HCT116 (cell line): Measurements from ENCODE around the gene MAP3K2. TPM values are rescaled to one million over a fixed set of nuclear protein-coding genes. Genes with fewer than 3 reads are reported as not detected.

ENCODE experiments used
- ATAC-seq: fragments of 200-7000 bp; cut with Tn5 transposase; 2 replicates; pipeline ENCODE4 v1.9.1; 2020; ENCODE audit warnings: mild to moderate bottlenecking, moderate library complexity
- BruUV-seq: library from RNA; stranded (reverse); fragments of 400-500 nt; replicated peaks from 2 replicates; lab custom pipeline; 2021; lab: Mats Ljungman, UMichigan
- CTCF ChIA-PET: fragments of 300-600 bp; sonication (Branson Sonifier 250); formaldehyde crosslinking; loops from one replicate; lab custom pipeline; 2021; ENCODE audit warnings: antibody characterized with exemption; lab: Charles Lee
- POLR2A ChIA-PET: fragments of 300-600, 350-600 bp; sonication (Branson Sonifier 250); formaldehyde crosslinking; loops from one replicate; lab custom pipeline; 2021; ENCODE audit warnings: antibody characterized with exemption; lab: Charles Lee
- RAD21 ChIA-PET, 2 experiments: fragments of 300-600 bp; sonication (Branson Sonifier 250); formaldehyde crosslinking; loops; one replicate each; lab custom pipeline; 2023; ENCODE audit warnings: low total read pairs in 2 of 2; ENCODE audit not compliant: uncharacterized antibody in 2 of 2, unreplicated experiment in 2 of 2, low non-redundant PET in 1 of 2; lab: Charles Lee
- DNase-seq: peaks from one replicate; pipeline ENCODE4 v3.0.0-alpha.2; 2010; ENCODE audit warnings: low read depth, low spot score
- H2AFZ ChIP-seq: fragments of 200-600 bp; shearing (Covaris generic), sonication (generic); 2 replicates; pipeline ENCODE4 v1.6.1; 2017; ENCODE audit warnings: low read depth, mixed run types, mixed read lengths, antibody characterized with exemption, low read length; ENCODE audit not compliant: poor library complexity, severe bottlenecking
- H3K27ac ChIP-seq: 2 replicates; pipeline ENCODE4 v1.5.1; 2012; ENCODE audit warnings: low read depth, low read length
- H3K27me3 ChIP-seq: fragments of 200-600 bp; sonication (generic); 2 replicates; pipeline ENCODE4 v1.6.1; 2016; ENCODE audit warnings: mixed run types, low read length, mixed read lengths; ENCODE audit not compliant: insufficient read depth
- H3K36me3 ChIP-seq, 2 experiments: fragments of 200-500 bp in 1 of 2; fragments of 200-600 bp in 1 of 2; sonication (Bioruptor generic) in 1 of 2; sonication (generic) in 1 of 2; 2 replicates each; pipeline versions ENCODE4 v1.5.1 to v1.6.1; 2014 to 2016; ENCODE audit warnings: low read length in 2 of 2, inconsistent platforms in 1 of 2, mixed read lengths in 1 of 2, mixed run types in 1 of 2; ENCODE audit not compliant: insufficient read depth in 2 of 2, control insufficient read depth in 1 of 2
- H3K4me1 ChIP-seq, 2 experiments: fragments of 200-600 bp in 1 of 2; sonication (generic) in 1 of 2; 2 replicates each; pipeline versions ENCODE4 v1.5.1 to v1.6.1; 2012 to 2017; ENCODE audit warnings: low read length in 2 of 2, inconsistent platforms in 1 of 2, mild to moderate bottlenecking in 1 of 2, mixed read lengths in 1 of 2, mixed run types in 1 of 2, moderate library complexity in 1 of 2; ENCODE audit not compliant: insufficient read depth in 2 of 2, control insufficient read depth in 1 of 2
- H3K4me2 ChIP-seq: fragments of 200-600 bp; sonication (generic); 2 replicates; pipeline ENCODE4 v1.6.1; 2017; ENCODE audit warnings: mixed run types, low read length, mixed read lengths
- H3K4me3 ChIP-seq, 2 experiments: fragments of 200-600 bp in 1 of 2; sonication (generic) in 1 of 2; replicated peaks in 1 of 2; 2 replicates each; pipeline ENCODE4 v1.5.1; 2011 to 2016; ENCODE audit warnings: low read length in 2 of 2, control low read depth in 1 of 2, low read depth in 1 of 2, mild to moderate bottlenecking in 1 of 2, mixed read lengths in 1 of 2, mixed run types in 1 of 2
- H3K79me2 ChIP-seq: fragments of 200-600 bp; sonication (generic); 2 replicates; pipeline ENCODE4 v1.6.1; 2017; ENCODE audit warnings: mild to moderate bottlenecking, mixed run types, low read length, moderate library complexity, mixed read lengths; ENCODE audit not compliant: insufficient read depth
- H3K9ac ChIP-seq: fragments of 200-600 bp; sonication (generic); 2 replicates; pipeline ENCODE4 v1.6.1; 2016; ENCODE audit warnings: low read length, mixed read lengths
- H3K9me2 ChIP-seq: fragments of 200-600 bp; sonication (generic), shearing (Covaris generic); 2 replicates; pipeline ENCODE4 v1.6.1; 2017; ENCODE audit warnings: mixed run types, mild to moderate bottlenecking, moderate library complexity; ENCODE audit not compliant: insufficient read depth
- H3K9me3 ChIP-seq, 2 experiments: fragments of 200-500 bp in 1 of 2; fragments of 200-600 bp in 1 of 2; sonication (Bioruptor generic) in 1 of 2; sonication (generic) in 1 of 2; 2 replicates each; pipeline ENCODE4 v1.6.1; 2014 to 2017; ENCODE audit warnings: low read length in 2 of 2, mixed read lengths in 2 of 2, inconsistent platforms in 1 of 2, low read depth in 1 of 2, mild to moderate bottlenecking in 1 of 2, mixed run types in 1 of 2, moderate library complexity in 1 of 2; ENCODE audit not compliant: control insufficient read depth in 1 of 2, insufficient read depth in 1 of 2
- H4K20me1 ChIP-seq: fragments of 200-600 bp; sonication (generic), shearing (Covaris generic); 2 replicates; pipeline ENCODE4 v1.6.1; 2017; ENCODE audit warnings: mixed run types, mild to moderate bottlenecking, moderate library complexity; ENCODE audit not compliant: insufficient read depth
- ATF3 ChIP-seq: IDR thresholded peaks from 2 replicates; pipeline ENCODE4 v1.6.1; 2012
- CBX3 ChIP-seq: IDR thresholded peaks from 2 replicates; pipeline ENCODE4 v1.6.1; 2012; ENCODE audit warnings: low read depth
- CEBPB ChIP-seq: IDR thresholded peaks from 2 replicates; pipeline ENCODE4 v1.6.1; 2012; ENCODE audit warnings: low read depth
- CTCF ChIP-seq, 3 experiments: fragments of 200-600 bp in 1 of 3; sonication (generic) in 1 of 3; IDR thresholded peaks in 2 of 3; conservative IDR thresholded peaks in 1 of 3; 2 replicates each; pipeline ENCODE4 v1.5.1; 2012 to 2017; ENCODE audit warnings: low read depth in 2 of 3, low read length in 2 of 3, antibody characterized with exemption in 1 of 3, borderline replicate concordance in 1 of 3, control low read depth in 1 of 3, mild to moderate bottlenecking in 1 of 3, mixed read lengths in 1 of 3, mixed run types in 1 of 3, moderate library complexity in 1 of 3; ENCODE audit not compliant: insufficient read depth in 1 of 3
- ELF1 ChIP-seq: IDR thresholded peaks from 2 replicates; pipeline ENCODE4 v1.6.1; 2012; ENCODE audit warnings: low read depth, borderline replicate concordance
- EZH2 ChIP-seq: fragments of 200-600 bp; sonication (generic); IDR thresholded peaks from 2 replicates; pipeline ENCODE4 v1.6.1; 2017; ENCODE audit warnings: antibody characterized with exemption, mixed run types
- EZH2phosphoT487 ChIP-seq: fragments of 200-600 bp; IDR thresholded peaks from 2 replicates; pipeline ENCODE4 v1.6.1; 2018; ENCODE audit warnings: antibody characterized with exemption, borderline replicate concordance
- FOSL1 ChIP-seq: IDR thresholded peaks from 2 replicates; pipeline ENCODE4 v1.6.1; 2012; ENCODE audit warnings: low read depth
- JUND ChIP-seq: IDR thresholded peaks from 2 replicates; pipeline ENCODE4 v1.6.1; 2012
- MAX ChIP-seq: IDR thresholded peaks from 2 replicates; pipeline ENCODE4 v1.6.1; 2012
- POLR2A ChIP-seq: IDR thresholded peaks from 2 replicates; pipeline ENCODE4 v1.7.0; 2011; ENCODE audit warnings: borderline replicate concordance; ENCODE audit not compliant: insufficient read depth, insufficient read length; ENCODE audit errors: extremely low read depth
- SIN3A ChIP-seq: IDR thresholded peaks from 2 replicates; pipeline ENCODE4 v1.6.1; 2012; ENCODE audit warnings: low read depth
- SP1 ChIP-seq: IDR thresholded peaks from 2 replicates; pipeline ENCODE4 v1.6.1; 2012; ENCODE audit warnings: low read depth
- SRF ChIP-seq: IDR thresholded peaks from 2 replicates; pipeline ENCODE4 v1.6.1; 2012; ENCODE audit warnings: low read depth
- YY1 ChIP-seq: IDR thresholded peaks from 2 replicates; pipeline ENCODE4 v1.6.1; 2011; ENCODE audit warnings: low read length, low read depth, moderate library complexity, mild to moderate bottlenecking; ENCODE audit not compliant: insufficient replicate concordance; ENCODE audit errors: extremely low read depth
- ZFX ChIP-seq: fragments of 450-650 bp; IDR thresholded peaks from 2 replicates; pipeline ENCODE4 v1.6.1; 2017
- ZNF274 ChIP-seq: fragments of 200-500 bp; sonication (Bioruptor generic); IDR thresholded peaks from 2 replicates; pipeline ENCODE4 v1.6.1; 2014; ENCODE audit warnings: mild to moderate bottlenecking, low read depth, low read length, inconsistent platforms
- intact Hi-C: fragments of 100-400 bp; cut with micrococcal nuclease; formaldehyde crosslinking; loops from 2 replicates; pipeline ENCODE4 v1.10.0; 2022
- total RNA-seq: library from RNA; stranded (reverse); gene quantifications from one replicate; pipeline ENCODE4 v1.2.1, GENCODE V29; 2021; ENCODE audit not compliant: unreplicated experiment

The MAP3K2 gene
- total RNA-seq, 1 experiment from 2014 or later, result 44.5 TPM

- TF ChIP-seq EZH2phosphoT487, result no peak
These were observed 28.3 kb downstream of the MAP3K2 start (continued) for GRCh38 chr2:127359520-127359919.

- intact Hi-C loops, result loop anchor here (5.0 kb wide), 1 partner anchor 53 kb away; no protein-coding TSS in a partner anchor
- DNase-seq, result no peak
- ChIA-PET POLR2A (no interaction called here), CTCF (no interaction called here), RAD21 (no interaction called here)
- BruUV-seq, result no TSS peak
- Histone ChIP-seq H3K27me3 (no peaks in the 10 kb centered on the region), H2AFZ (no peak overlapping the region), H3K9me3 (no peaks in the 10 kb centered on the region), H3K9me2 (no peaks in the 10 kb centered on the region), H3K9ac (no peak overlapping the region), H3K79me2 (peaks cover 46% of the 10 kb centered on the region), H3K36me3 (no peaks in the 10 kb centered on the region), H3K4me2 (no peak overlapping the region), H3K4me1 (no peaks in the 10 kb centered on the region), H4K20me1 (peaks cover 12% of the 10 kb centered on the region; the same call in 1 of the 2 replicates), H3K4me3 (no peak overlapping the region), H3K27ac (no peak overlapping the region)
- ATAC-seq, result no peak
- TF ChIP-seq CEBPB (no peak), ZFX (no peak), YY1 (no peak), ZNF274 (no peak), FOSL1 (no peak), SP1 (no peak), ELF1 (no peak), JUND (no peak), SIN3A (no peak), CBX3 (no peak), SRF (no peak), EZH2 (no peak), EZH2phosphoT487 (no peak), ATF3 (no peak), MAX (no peak), POLR2A (no peak), CTCF (IDR thresholded peaks at IDR 0.05 in 2 of 3, conservative IDR thresholded peaks at IDR 0.05 in 1 of 3; ENCODE audit: borderline replicate concordance in 1 of 3, insufficient read depth in 1 of 3, low read depth in 2 of 3, low read length in 2 of 3) (no peak)
These were observed 28.8 kb downstream of the MAP3K2 start for GRCh38 chr2:127358971-127359370.
